Measurements from ENCODE around the gene SOST.

- TF ChIP-seq CTCF (IDR thresholded peaks at IDR 0.05) (no peak), ATF6 (CRISPR knock-in tag; IDR thresholded peaks at IDR 0.05) (no peak), ZNF138 (CRISPR knock-in tag; conservative IDR thresholded peaks at IDR 0.05) (no peak), FOXJ3 (CRISPR knock-in tag; IDR thresholded peaks at IDR 0.05; ENCODE audit: borderline replicate concordance) (no peak), ATF3 (CRISPR knock-in tag; conservative IDR thresholded peaks at IDR 0.05) (no peak)
Observed at GRCh38 chr17:43754947-43755346, 3.6 kb downstream of the SOST start.

Measured in WTC11 (cell line).